Urinary bladder (tissue), 4 donors: ENCODE data around the gene CCDC85A. TPM values are rescaled to one million over a fixed set of nuclear protein-coding genes. Genes with fewer than 3 reads are reported as not detected.

Experiments used
- DNase-seq: peaks from one replicate; pipeline ENCODE4 v3.0.0-alpha.2; 2015; ENCODE audit errors: extremely low spot score
- H3K27ac ChIP-seq: one replicate; pipeline ENCODE4 v1.5.1; 2013; ENCODE audit warnings: low read depth, mild to moderate bottlenecking, moderate library complexity
- H3K36me3 ChIP-seq: one replicate; pipeline ENCODE4 v1.6.1; 2013; ENCODE audit warnings: mild to moderate bottlenecking, moderate library complexity; ENCODE audit not compliant: insufficient read depth
- H3K4me1 ChIP-seq: one replicate; pipeline ENCODE4 v1.6.1; 2013; ENCODE audit warnings: mild to moderate bottlenecking, moderate library complexity; ENCODE audit not compliant: insufficient read depth
- H3K4me3 ChIP-seq: one replicate; pipeline ENCODE4 v1.5.1; 2013; ENCODE audit warnings: low read depth, low read length
- WGBS: extraction: QIAGEN DNeasy Blood & Tissue Kit; methylation state at CpG from one replicate; pipeline ENCODE4 v1.1.7; 2013; 5-methylcytosine and 5-hydroxymethylcytosine counted together
- polyA plus RNA-seq: library from polyadenylated mRNA; stranded (reverse); fragments of 200-250 nt; gene quantifications from one replicate; pipeline ENCODE4 v1.2.3, GENCODE V29; 2013
- total RNA-seq: library from RNA; depleted of rRNA; stranded (reverse); fragments of >200 nt; gene quantifications from one replicate; pipeline ENCODE4 v1.2.3, GENCODE V29; 2014
- donor health status: healthy with polysubstance abuse.
- donor health status: healthy.

CCDC85A gene
- total and polyA plus RNA-seq, 2 donors = 4.1 to 7.1 TPM

GRCh38 chr2:56268856-56269255 lies 85.1 kb downstream of the CCDC85A start:
- H3K36me3 ChIP-seq = no peaks in the 10 kb centered on the region
- 67% methylated on average over 2 of the region's 2 CpGs for WGBS
- no peak overlapping the region for H3K4me3 ChIP-seq
- H3K4me1 ChIP-seq = no peaks in the 10 kb centered on the region
- no peak for DNase-seq
- H3K27ac ChIP-seq = no peak overlapping the region

GRCh38 chr2:56271275-56271674 lies 87.5 kb downstream of the CCDC85A start:
- WGBS = 84% methylated on average over 2 of the region's 2 CpGs
- DNase-seq = no peak
- Histone ChIP-seq H3K4me3 (no peak overlapping the region), H3K27ac (no peak overlapping the region), H3K4me1 (no peaks in the 10 kb centered on the region), H3K36me3 (no peaks in the 10 kb centered on the region)

GRCh38 chr2:56285224-56285623 lies 101.4 kb downstream of the CCDC85A start:
- DNase-seq = no peak
- H3K4me1 ChIP-seq = no peaks in the 10 kb centered on the region
- 97% methylated on average over 5 of the region's 5 CpGs for WGBS
- no peak overlapping the region for H3K27ac ChIP-seq
- no peak overlapping the region for H3K4me3 ChIP-seq
- H3K36me3 ChIP-seq = no peaks in the 10 kb centered on the region

- 92% methylated on average over 2 of the region's 2 CpGs for WGBS
- Histone ChIP-seq H3K4me1 (no peaks in the 10 kb centered on the region), H3K36me3 (no peaks in the 10 kb centered on the region), H3K4me3 (no peak overlapping the region), H3K27ac (no peak overlapping the region)
- no peak for DNase-seq
These were observed 103.1 kb downstream of the CCDC85A start for GRCh38 chr2:56286936-56287335.

GRCh38 chr2:56287508-56287907 lies 103.7 kb downstream of the CCDC85A start:
- no peak overlapping the region for H3K27ac ChIP-seq
- H3K36me3 ChIP-seq = no peaks in the 10 kb centered on the region
- no peak for DNase-seq
- no peaks in the 10 kb centered on the region for H3K4me1 ChIP-seq
- H3K4me3 ChIP-seq = no peak overlapping the region

- H3K36me3 ChIP-seq = no peaks in the 10 kb centered on the region
- no peak for DNase-seq
- 84% methylated on average over 2 of the region's 2 CpGs for WGBS
- H3K4me1 ChIP-seq = no peaks in the 10 kb centered on the region
- no peak overlapping the region for H3K4me3 ChIP-seq
- H3K27ac ChIP-seq = no peak overlapping the region
These were observed 104.2 kb downstream of the CCDC85A start for GRCh38 chr2:56287974-56288373.

GRCh38 chr2:56288838-56289580 lies 105.2 kb downstream of the CCDC85A start:
- DNase-seq = no peak
- H3K4me1 ChIP-seq = no peaks in the 10 kb centered on the region
- WGBS = 87% methylated on average over 2 of the region's 2 CpGs
- H3K36me3 ChIP-seq = no peaks in the 10 kb centered on the region
- H3K4me3 ChIP-seq = no peak overlapping the region
- no peak overlapping the region for H3K27ac ChIP-seq

- no peaks in the 10 kb centered on the region for H3K36me3 ChIP-seq
- no peak overlapping the region for H3K27ac ChIP-seq
- 83% methylated on average over 5 of the region's 5 CpGs for WGBS
- no peak for DNase-seq
- no peak overlapping the region for H3K4me3 ChIP-seq
- no peaks in the 10 kb centered on the region for H3K4me1 ChIP-seq
These were observed 107.9 kb downstream of the CCDC85A start for GRCh38 chr2:56291711-56292110.

- 93% methylated on average over 2 of the region's 2 CpGs for WGBS
- H3K36me3 ChIP-seq = no peaks in the 10 kb centered on the region
- DNase-seq = no peak
These were observed 109.2 kb downstream of the CCDC85A start for GRCh38 chr2:56292951-56293350.

GRCh38 chr2:56295666-56296065 lies 111.9 kb downstream of the CCDC85A start:
- H3K27ac ChIP-seq = no peak overlapping the region
- no peaks in the 10 kb centered on the region for H3K36me3 ChIP-seq
- H3K4me3 ChIP-seq = no peak overlapping the region
- WGBS = 88% methylated on average over 3 of the region's 3 CpGs
- no peak for DNase-seq
- no peaks in the 10 kb centered on the region for H3K4me1 ChIP-seq

More at GRCh38 chr2:56292951-56293350, 109.2 kb downstream of the CCDC85A start:
- H3K4me1 ChIP-seq = no peaks in the 10 kb centered on the region
- H3K4me3 ChIP-seq = no peak overlapping the region
- H3K27ac ChIP-seq = no peak overlapping the region

GRCh38 chr2:56297671-56298070 lies 113.9 kb downstream of the CCDC85A start:
- no peaks in the 10 kb centered on the region for H3K4me1 ChIP-seq
- H3K36me3 ChIP-seq = no peaks in the 10 kb centered on the region
- WGBS = 92% methylated on average over 3 of the region's 3 CpGs
- H3K4me3 ChIP-seq = no peak overlapping the region
- no peak for DNase-seq
- H3K27ac ChIP-seq = no peak overlapping the region

- Histone ChIP-seq H3K4me1 (no peaks in the 10 kb centered on the region), H3K4me3 (no peak overlapping the region), H3K27ac (no peak overlapping the region), H3K36me3 (no peaks in the 10 kb centered on the region)
- DNase-seq = no peak
- WGBS = 36% methylated on average over 3 of the region's 3 CpGs
These were observed 115.4 kb downstream of the CCDC85A start for GRCh38 chr2:56299171-56299691.

GRCh38 chr2:56309626-56310170 lies 125.9 kb downstream of the CCDC85A start:
- Histone ChIP-seq H3K27ac (no peak overlapping the region), H3K4me3 (no peak overlapping the region), H3K36me3 (no peaks in the 10 kb centered on the region), H3K4me1 (no peaks in the 10 kb centered on the region)
- DNase-seq = no peak
- 43% methylated on average over 4 of the region's 4 CpGs for WGBS

- no peaks in the 10 kb centered on the region for H3K36me3 ChIP-seq
- 12% methylated on average over 1 of the region's 1 CpG for whole genome bisulfite sequencing
- no peaks in the 10 kb centered on the region for H3K4me1 ChIP-seq
- no peak overlapping the region for H3K27ac ChIP-seq
- DNase-seq = no peak
- no peak overlapping the region for H3K4me3 ChIP-seq
These were observed 129.7 kb downstream of the CCDC85A start for GRCh38 chr2:56313500-56313921.
